Measurements from ENCODE around the gene ERVV-1. TPM values are rescaled to one million over a fixed set of nuclear protein-coding genes. Genes with fewer than 3 reads are reported as not detected.
A peak's percentile ranks its signal among the peaks of the same experiment; 100 is the strongest.
"Not testable (repeated sequence)": the region's sequence is repeated elsewhere in the genome, so short reads cannot be mapped to it uniquely, and the experiment has no call there.

ERVV-1 gene
- total RNA-seq, 2 donors from 2014 or later, result not detected

GRCh38 chr19:53015159-53015558 lies 1.4 kb downstream of the ERVV-1 start:
- DNase-seq, result no peak
- ATAC-seq, result no peak
- intact Hi-C loops (cut with DNase I), result no loop called here

DNA sequence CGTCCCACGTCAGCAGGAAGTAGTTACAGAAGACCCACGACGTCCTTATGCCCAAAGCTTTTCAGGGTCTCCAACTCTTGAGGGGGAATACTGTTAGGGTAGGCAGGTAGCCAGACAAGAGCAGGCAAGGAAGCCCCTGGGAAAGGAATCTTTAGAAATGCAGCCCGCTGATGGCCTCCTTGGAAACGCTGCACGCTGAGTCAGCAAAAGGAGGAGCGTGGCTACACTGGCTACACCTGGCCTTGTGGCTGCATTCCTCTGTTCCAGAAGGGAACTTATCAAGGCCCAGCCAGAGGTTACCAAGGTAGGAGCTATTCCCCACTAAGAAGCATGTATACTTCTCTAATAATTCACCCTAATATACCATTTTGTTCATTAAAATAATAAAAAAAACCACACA lies 2.0 kb downstream of the ERVV-1 start:
- ATAC-seq, result no peak
- no peak for DNase-seq
- intact Hi-C loops (cut with DNase I), result no loop called here

- intact Hi-C loops (cut with DNase I), result no loop called here
- DNase-seq (no peak), ATAC-seq (no peak)
These were observed 6.0 kb downstream of the ERVV-1 start for GRCh38 chr19:53019684-53020083.

- ATAC-seq; DNase-seq; intact Hi-C loops (cut with DNase I): not testable (repeated sequence)
These were observed 14.6 kb downstream of the ERVV-1 start for GRCh38 chr19:53028306-53028705.

DNA sequence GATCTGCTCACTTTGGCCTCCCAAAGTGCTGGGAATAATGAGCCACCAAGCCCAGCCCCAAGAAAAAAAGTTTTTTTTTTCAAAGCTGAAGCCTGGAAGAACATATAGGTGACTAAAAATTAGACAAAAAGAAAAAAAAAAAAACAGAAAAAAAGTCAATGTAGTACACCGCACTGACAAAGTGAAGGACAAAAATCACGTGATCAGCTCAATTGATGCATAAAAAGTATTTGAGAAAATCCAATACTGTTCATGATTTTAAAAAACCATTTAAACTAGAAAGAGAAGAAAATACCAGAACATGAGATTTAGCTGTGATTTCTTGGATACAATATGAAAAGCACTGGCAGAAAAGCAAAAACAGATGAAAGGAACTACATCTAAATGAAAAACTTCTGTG lies 20.3 kb downstream of the ERVV-1 start:
- intact Hi-C loops (cut with DNase I), result no loop called here
- DNase-seq (no peak), ATAC-seq (no peak)

GRCh38 chr19:53034948-53035675 lies 21.4 kb downstream of the ERVV-1 start:
- DNase-seq, result no peak
- intact Hi-C loops (cut with DNase I), result no loop called here
- ATAC-seq, result no peak

DNA sequence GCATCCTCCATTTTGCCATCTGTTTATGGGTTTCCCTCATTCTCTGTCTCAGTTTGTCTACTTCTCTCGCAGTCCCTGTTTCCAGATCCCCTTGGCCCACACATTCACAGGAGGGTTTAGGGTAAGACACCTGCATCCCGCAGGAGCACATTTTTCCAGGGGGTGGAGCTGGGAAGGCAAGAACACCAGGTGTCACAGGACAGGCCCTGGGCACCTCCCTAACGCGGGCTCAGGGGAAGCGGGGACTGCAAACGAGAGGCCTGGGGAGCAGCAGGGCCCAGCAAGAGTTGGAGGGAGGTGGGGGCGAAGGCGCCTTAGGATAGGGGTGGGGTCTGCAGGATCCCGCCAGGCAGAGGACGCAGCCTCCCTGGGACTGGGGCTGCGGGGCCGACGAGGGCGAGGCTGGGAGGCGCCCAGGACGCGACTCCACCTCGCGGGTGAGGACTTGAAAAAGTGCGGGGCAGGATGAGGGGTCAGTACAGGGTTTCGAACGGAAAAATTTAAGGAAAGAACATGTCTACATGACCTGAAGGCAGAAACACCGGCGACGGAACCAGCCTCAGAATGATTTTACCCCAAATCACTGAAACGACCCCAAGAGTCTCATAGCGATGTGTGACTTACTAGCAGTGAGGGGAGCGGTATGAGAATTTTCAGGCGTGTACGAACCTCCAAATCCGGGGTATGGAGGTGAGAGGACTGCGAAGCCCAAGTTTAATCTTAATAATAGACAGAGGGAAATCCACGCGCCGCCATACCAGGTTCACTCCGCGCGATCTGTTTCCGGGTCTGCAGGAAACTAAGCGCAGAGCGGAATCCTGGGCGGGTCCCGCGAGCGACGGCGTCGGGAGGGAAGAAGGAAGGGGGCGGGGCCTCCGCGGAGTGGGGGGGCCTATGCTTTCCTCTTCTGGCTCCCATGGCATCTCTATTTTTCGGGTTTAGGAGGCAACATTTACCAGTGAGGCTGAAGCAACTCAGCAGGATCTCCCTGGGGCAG lies 23.7 kb downstream of the ERVV-1 start:
- intact Hi-C loops (cut with DNase I), result no loop called here
- ATAC-seq (peak; percentile 49 to 84), DNase-seq (peak; percentile 52)

DNA sequence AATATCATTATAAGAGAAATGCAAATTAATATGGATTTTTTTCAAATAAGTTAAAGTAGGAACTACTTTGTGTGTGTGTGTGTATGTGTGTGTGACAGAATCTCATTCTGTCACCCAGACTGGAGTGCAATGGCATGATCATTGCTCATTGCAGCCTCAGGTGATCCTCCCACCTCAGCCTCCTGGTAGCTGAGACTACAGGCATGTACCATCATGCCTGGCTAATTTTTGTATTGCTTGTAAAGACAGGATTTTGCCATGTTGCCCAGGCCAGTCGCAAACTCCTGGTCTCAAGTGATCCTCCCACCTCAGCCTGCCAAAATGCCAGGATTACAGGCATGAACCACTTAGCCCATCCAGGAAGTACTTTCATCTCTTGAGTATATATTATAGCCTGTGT lies 27.6 kb downstream of the ERVV-1 start:
- intact Hi-C loops (cut with DNase I), result no loop called here
- no peak for ATAC-seq
- DNase-seq, result no peak

- DNase-seq (no peak), ATAC-seq (no peak)
These were observed 31.8 kb downstream of the ERVV-1 start for GRCh38 chr19:53045536-53045935.

DNA sequence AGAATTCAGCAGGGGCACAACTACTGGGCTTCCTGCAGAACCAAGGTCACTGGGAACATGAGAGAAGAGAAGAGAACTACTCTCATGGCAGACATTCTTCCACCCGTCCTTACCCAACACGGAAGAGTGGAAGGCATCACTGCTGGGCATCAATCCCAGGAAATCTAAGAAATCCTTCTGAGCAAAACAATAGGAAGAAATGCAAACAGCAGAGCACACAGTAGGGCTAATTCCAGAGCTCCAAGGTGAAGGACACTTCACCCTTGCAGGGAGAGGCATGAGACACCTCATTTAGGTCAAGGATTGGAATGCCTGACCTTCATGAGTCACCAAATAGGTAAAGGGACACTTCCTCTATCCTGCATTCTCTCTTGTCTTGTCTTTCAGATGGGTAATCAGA lies 33.7 kb downstream of the ERVV-1 start:
- intact Hi-C loops (cut with DNase I), result no loop called here
- DNase-seq, result no peak
- ATAC-seq, result no peak

More at GRCh38 chr19:53045536-53045935, 31.8 kb downstream of the ERVV-1 start:
- intact Hi-C loops (cut with DNase I), result no loop called here

- ATAC-seq (no peak), DNase-seq (no peak)
- intact Hi-C loops (cut with DNase I), result no loop called here
These were observed 41.4 kb downstream of the ERVV-1 start for GRCh38 chr19:53055117-53055516.

- intact Hi-C loops (cut with DNase I), result no loop called here
- DNase-seq (peak; percentile 42), ATAC-seq (peak; percentile 27 to 79)
These were observed 44.3 kb downstream of the ERVV-1 start for GRCh38 chr19:53057904-53058580.

Other genes starting within 250 kb of the ERVV-1 start
- gene ZNF600, start 227.1 kb upstream of the ERVV-1 start, total RNA-seq, result 1 to 10 TPM; 3.9 to 4.4 TPM
- gene ZNF28, start 192.3 kb upstream of the ERVV-1 start, total RNA-seq, result 1 to 10 TPM; 8.6 to 9.0 TPM
- gene ZNF468, start 156.3 kb upstream of the ERVV-1 start, total RNA-seq, result 1 to 10 TPM; 8.5 to 8.7 TPM
- gene ZNF320, start 116.3 kb upstream of the ERVV-1 start, total RNA-seq, result 10 to 100 TPM; 10.7 to 12.9 TPM
- gene ZNF888, start 90.5 kb upstream of the ERVV-1 start, total RNA-seq, result 1 to 10 TPM; 1.7 to 1.9 TPM
- gene ZNF816, start 51.0 kb upstream of the ERVV-1 start, total RNA-seq, result 1 to 10 TPM; 3.8 to 5.1 TPM
- not detected for gene ERVV-2, start 30.8 kb downstream of the ERVV-1 start, total RNA-seq
- 10 to 100 TPM; 16.5 to 17.0 TPM for gene ZNF160, start 89.5 kb downstream of the ERVV-1 start, total RNA-seq
- 10 to 100 TPM; 19.5 to 23.0 TPM for gene ZNF415, start 119.0 kb downstream of the ERVV-1 start, total RNA-seq
- 1 to 10 TPM; 6.2 to 7.8 TPM for gene ZNF347, start 145.1 kb downstream of the ERVV-1 start, total RNA-seq
- 1 to 10 TPM in 1 of 2 donors, under 1 TPM in 1; 0.79 to 1.3 TPM for gene ZNF665, start 179.4 kb downstream of the ERVV-1 start, total RNA-seq
- 10 to 100 TPM; 22.2 to 24.2 TPM for gene ZNF677, start 241.0 kb downstream of the ERVV-1 start, total RNA-seq
- gene VN1R2, start 244.4 kb downstream of the ERVV-1 start, total RNA-seq, result not detected

All from left cardiac atrium (tissue), 4 donors.